Activated T-helper 17 cell treated with anti-CD3 and anti-CD28 coated beads, Interleukin-2, amount 50 U/mL, for 72 hours (primary cell): ENCODE measurements around the gene SEPHS1. TPM values are rescaled to one million over a fixed set of nuclear protein-coding genes. Genes with fewer than 3 reads are reported as not detected.
"Not testable (repeated sequence)": the region's sequence is repeated elsewhere in the genome, so short reads cannot be mapped to it uniquely, and the experiment has no call there.

Source experiments
- ATAC-seq: fragments of 150-1000 bp; cut with Tn5 transposase; replicated peaks from 2 replicates; pipeline ENCODE4 v1.10.0; 2021; ENCODE audit warnings: mild to moderate bottlenecking, moderate library complexity
- H3K27ac Mint-ChIP-seq: one replicate; pipeline ENCODE4 v1.8.0; 2022; ENCODE audit warnings: mixed read lengths
- H3K27me3 Mint-ChIP-seq: one replicate; pipeline ENCODE4 v1.8.0; 2022; ENCODE audit warnings: mixed read lengths
- H3K36me3 Mint-ChIP-seq: one replicate; pipeline ENCODE4 v1.8.0; 2022; ENCODE audit warnings: low read depth, mild to moderate bottlenecking, mixed read lengths
- H3K4me1 Mint-ChIP-seq: one replicate; pipeline ENCODE4 v1.8.0; 2022; ENCODE audit warnings: mixed read lengths
- H3K4me3 Mint-ChIP-seq: one replicate; pipeline ENCODE4 v1.8.0; 2022; ENCODE audit warnings: mild to moderate bottlenecking, mixed read lengths
- H3K9me3 Mint-ChIP-seq: one replicate; pipeline ENCODE4 v1.8.0; 2022; ENCODE audit warnings: mixed read lengths
- total RNA-seq, 2 donors: library from RNA; stranded (reverse); gene quantifications; one replicate each; pipeline ENCODE4 v1.2.3, GENCODE V29; 2022

The SEPHS1 gene
- total RNA-seq, 2 donors from 2014 or later = 40.4 to 73.7 TPM

- H3K27ac Mint-ChIP-seq = peak overlapping the region; percentile 86
- H3K4me3 Mint-ChIP-seq = peak overlapping the region; percentile 85
- H3K4me1 Mint-ChIP-seq = peaks cover 23% of the 10 kb centered on the region
- ATAC-seq = peak; percentile 23
- H3K36me3 Mint-ChIP-seq = peaks cover 19% of the 10 kb centered on the region
- no peaks in the 10 kb centered on the region for H3K9me3 Mint-ChIP-seq
- no peaks in the 10 kb centered on the region for H3K27me3 Mint-ChIP-seq
Measured at GRCh38 chr10:13347043-13347499, 1.0 kb downstream of the SEPHS1 start.

DNA sequence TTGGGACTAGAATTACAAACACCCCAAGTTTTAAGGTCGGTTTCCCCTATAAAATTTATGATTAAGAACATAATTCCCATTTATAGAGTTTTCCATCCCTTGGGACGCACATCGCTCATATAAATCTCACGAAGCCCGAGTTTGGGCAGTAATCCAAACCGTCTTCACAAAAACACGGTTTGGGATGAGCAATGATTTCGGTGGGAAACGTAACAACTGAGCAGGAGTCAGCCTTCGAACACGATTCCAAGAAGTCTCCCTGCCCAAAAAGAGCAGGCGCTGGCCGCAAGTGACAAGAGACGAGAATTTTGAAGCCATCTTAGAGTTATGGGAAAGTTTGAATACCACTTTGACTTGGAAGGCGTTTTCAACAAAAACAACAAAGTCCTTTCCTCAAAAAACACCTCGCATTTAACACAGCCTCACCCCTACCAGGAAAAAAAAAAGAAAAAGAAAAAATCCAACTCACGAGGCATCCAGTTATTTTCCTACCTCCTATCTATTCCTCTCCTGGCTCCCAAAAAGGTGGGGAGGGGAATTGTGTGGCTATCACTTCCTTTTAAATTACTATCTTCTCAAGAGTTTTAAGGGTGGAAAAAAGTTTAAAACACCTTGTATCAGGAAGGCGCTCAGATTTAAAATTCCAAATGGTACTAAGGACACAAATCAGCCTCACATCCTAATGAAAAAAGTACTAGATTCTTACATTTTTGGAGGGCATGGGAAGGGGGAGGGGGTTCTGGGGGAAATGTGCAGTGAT, 1.6 kb downstream of the SEPHS1 start:
- H3K4me1 Mint-ChIP-seq = peaks cover 17% of the 10 kb centered on the region
- peak overlapping the region; percentile 85 for H3K4me3 Mint-ChIP-seq
- ATAC-seq = no peak
- H3K36me3 Mint-ChIP-seq = peaks cover 25% of the 10 kb centered on the region
- peak overlapping the region; percentile 86 for H3K27ac Mint-ChIP-seq
- H3K9me3 Mint-ChIP-seq = no peaks in the 10 kb centered on the region
- H3K27me3 Mint-ChIP-seq = no peaks in the 10 kb centered on the region

DNA sequence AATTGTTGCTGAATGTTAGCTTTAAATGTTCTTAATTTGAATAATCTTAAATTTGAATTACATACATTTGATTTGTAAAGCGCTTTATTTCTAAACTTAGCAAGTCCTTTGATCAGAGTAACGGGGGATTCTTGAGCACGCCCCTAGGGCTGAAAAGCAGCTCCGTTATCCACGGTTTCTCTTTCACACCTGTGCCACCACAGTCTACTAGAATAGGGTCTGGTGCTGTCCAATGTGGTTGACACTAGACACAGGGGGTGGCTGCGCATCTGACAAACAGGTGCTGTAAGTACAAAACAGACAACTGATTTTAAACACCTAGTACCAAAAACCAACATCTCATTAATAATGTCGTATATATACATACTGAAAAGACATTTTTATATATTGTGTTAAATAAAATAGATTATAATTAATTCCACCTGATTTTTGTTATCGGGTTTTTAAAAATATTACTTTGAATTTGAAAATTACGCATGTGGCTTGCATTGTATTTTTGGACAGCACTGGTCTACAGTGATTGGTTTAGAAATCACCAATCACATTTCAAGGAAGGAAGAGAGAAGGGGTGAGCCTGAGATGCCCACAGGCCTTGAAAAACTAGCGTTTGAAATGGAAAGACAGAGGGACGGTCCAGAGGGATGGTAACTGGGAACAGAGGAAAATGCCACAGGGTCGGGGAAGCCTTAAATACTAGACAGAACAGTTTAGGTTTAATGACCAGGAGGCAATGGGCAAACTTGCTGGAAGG, 7.3 kb downstream of the SEPHS1 start:
- Mint-ChIP-seq H3K9me3 (no peaks in the 10 kb centered on the region), H3K27ac (no peak overlapping the region), H3K36me3 (peaks cover 69% of the 10 kb centered on the region), H3K4me1 (peaks cover 4% of the 10 kb centered on the region), H3K27me3 (no peaks in the 10 kb centered on the region), H3K4me3 (peak overlapping the region; percentile 44)
- peak; percentile 46 for ATAC-seq

- no peaks in the 10 kb centered on the region for H3K27me3 Mint-ChIP-seq
- ATAC-seq = peak; percentile 19
- peak overlapping the region; percentile 44 for H3K4me3 Mint-ChIP-seq
- no peaks in the 10 kb centered on the region for H3K9me3 Mint-ChIP-seq
- peaks cover 4% of the 10 kb centered on the region for H3K4me1 Mint-ChIP-seq
- H3K27ac Mint-ChIP-seq = no peak overlapping the region
- peaks cover 72% of the 10 kb centered on the region for H3K36me3 Mint-ChIP-seq
Measured at GRCh38 chr10:13340068-13340467, 8.0 kb downstream of the SEPHS1 start.

DNA sequence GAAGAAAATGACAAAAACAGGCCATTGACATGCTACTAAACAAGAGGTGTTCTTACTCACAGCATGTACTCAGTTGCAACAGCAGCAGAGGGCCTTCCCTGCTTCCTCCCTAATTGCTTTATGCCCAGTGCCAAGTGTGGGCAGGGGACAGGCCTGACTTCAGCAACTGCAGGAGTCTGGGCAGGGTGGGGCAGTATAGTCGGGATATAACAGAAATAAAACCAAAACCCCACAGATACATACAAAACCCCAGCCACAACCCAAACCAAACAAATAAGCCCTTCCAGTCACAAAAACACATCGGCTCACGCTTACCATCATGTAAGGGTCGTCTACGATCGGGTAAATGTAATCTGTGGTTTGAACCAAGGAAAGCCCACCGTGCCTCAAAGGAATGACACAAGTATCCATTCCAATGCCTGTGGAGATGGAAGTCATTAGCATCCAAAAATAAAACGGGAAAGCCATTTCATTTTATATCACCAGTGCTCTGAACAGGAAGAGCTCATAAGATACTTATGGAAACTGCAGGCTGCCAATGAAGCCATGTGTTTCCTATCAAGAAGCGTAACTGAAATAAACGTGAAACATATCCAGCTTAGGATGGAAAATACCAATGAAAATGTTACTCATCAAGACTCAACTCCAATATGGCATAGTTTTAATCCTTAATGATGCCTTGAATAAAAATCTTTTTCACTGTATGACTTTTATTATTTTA, 9.5 kb downstream of the SEPHS1 start:
- H3K27ac Mint-ChIP-seq = no peak overlapping the region
- peaks cover 68% of the 10 kb centered on the region for H3K36me3 Mint-ChIP-seq
- H3K4me1 Mint-ChIP-seq = no peaks in the 10 kb centered on the region

GRCh38 chr10:13337827-13338196, 10.3 kb downstream of the SEPHS1 start:
- Mint-ChIP-seq H3K27me3 (no peaks in the 10 kb centered on the region), H3K27ac (no peak overlapping the region), H3K36me3 (peaks cover 68% of the 10 kb centered on the region), H3K4me1 (no peaks in the 10 kb centered on the region), H3K4me3 (no peak overlapping the region), H3K9me3 (no peaks in the 10 kb centered on the region)
- no peak for ATAC-seq

More for the DNA sequence above, 9.5 kb downstream of the SEPHS1 start:
- Mint-ChIP-seq H3K9me3 (no peaks in the 10 kb centered on the region), H3K4me3 (no peak overlapping the region), H3K27me3 (no peaks in the 10 kb centered on the region)
- no peak for ATAC-seq

DNA sequence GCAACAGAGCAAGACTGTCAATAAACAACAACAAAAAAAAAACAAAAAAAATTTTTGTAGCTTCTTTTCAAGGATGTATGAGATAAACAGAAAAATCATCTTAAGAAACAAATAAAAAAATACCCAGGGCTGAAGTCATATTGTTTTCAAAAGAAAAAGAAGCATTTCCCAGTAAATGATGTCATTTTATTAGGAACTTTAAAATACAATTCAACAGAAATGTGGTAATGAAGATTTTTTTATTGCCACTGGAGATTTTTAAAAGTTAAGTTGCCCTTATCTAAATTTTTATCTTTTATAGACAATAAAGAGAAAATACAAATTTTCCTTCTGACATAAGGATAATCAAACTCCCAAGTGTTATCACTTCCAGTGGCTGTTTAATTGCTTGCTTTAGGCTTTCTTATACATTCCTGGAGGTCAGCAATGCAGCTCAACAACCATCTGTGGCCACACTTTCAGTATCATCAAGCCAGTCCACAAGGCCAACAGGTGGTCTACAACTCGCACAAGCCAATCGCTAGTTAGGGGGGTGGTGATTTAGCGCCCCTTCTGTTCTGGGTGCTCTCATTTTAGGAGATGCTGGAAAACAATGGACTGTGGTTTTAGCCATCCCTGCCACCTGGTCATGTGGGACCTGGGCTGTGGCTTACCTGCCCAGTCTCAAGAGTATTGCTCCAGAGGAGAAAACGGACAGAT, 10.8 kb downstream of the SEPHS1 start:
- no peaks in the 10 kb centered on the region for H3K27me3 Mint-ChIP-seq
- no peak overlapping the region for H3K4me3 Mint-ChIP-seq
- H3K36me3 Mint-ChIP-seq = peaks cover 70% of the 10 kb centered on the region
- ATAC-seq = no peak
- H3K4me1 Mint-ChIP-seq = no peaks in the 10 kb centered on the region
- no peak overlapping the region for H3K27ac Mint-ChIP-seq
- H3K9me3 Mint-ChIP-seq = no peaks in the 10 kb centered on the region

GRCh38 chr10:13335881-13336280, 12.2 kb downstream of the SEPHS1 start:
- no peaks in the 10 kb centered on the region for H3K9me3 Mint-ChIP-seq
- no peak for ATAC-seq
- H3K27ac Mint-ChIP-seq = no peak overlapping the region
- H3K36me3 Mint-ChIP-seq = peaks cover 77% of the 10 kb centered on the region
- no peaks in the 10 kb centered on the region for H3K4me1 Mint-ChIP-seq
- H3K4me3 Mint-ChIP-seq = no peak overlapping the region
- no peaks in the 10 kb centered on the region for H3K27me3 Mint-ChIP-seq

DNA sequence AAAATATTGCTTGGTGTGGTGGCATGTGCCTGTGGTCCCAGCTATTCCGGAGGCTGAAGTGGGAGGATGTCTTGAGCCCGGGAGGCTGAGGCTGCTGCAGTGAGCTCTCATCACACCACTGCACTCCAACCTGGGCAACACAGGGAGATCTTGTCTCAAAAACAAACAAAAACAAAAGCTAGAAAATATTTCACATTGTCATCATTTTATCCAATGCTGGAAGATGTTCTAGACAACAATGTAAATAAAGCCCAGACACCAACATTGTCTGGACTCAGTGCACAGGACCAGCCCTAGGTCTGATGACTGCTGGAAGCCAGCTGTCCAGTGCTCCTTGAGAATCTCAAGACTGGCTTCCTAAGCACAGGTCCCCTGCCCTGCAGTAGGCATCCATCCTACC, 13.5 kb downstream of the SEPHS1 start:
- H3K4me3 Mint-ChIP-seq = no peak overlapping the region
- no peaks in the 10 kb centered on the region for H3K4me1 Mint-ChIP-seq
- H3K36me3 Mint-ChIP-seq = peaks cover 82% of the 10 kb centered on the region
- H3K27me3 Mint-ChIP-seq = no peaks in the 10 kb centered on the region
- no peak for ATAC-seq
- H3K9me3 Mint-ChIP-seq = no peaks in the 10 kb centered on the region
- no peak overlapping the region for H3K27ac Mint-ChIP-seq

GRCh38 chr10:13331646-13332045, 16.4 kb downstream of the SEPHS1 start:
- H3K36me3 Mint-ChIP-seq = peaks cover 85% of the 10 kb centered on the region

DNA sequence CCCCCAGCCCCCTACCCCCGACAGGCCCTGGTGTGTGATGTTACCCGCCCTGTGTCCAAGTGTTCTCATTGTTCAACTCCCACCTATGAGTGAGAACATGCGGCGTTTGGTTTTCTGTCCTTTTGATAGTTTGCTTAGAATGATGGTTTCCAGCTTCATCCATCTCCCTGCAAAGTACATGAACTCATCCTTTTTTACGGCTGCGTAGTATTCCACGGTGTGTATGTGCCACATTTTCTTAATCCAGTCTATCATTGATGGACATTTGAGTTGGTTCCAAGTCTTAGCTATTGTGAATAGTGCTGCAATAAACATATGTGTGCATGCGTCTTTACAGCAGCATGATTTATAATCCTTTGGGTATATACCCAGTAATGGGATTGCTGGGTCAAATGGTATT, 17.1 kb downstream of the SEPHS1 start:
- not testable (repeated sequence) for H3K4me1 Mint-ChIP-seq, ATAC-seq, H3K4me3 Mint-ChIP-seq, H3K27me3 Mint-ChIP-seq, H3K27ac Mint-ChIP-seq, H3K9me3 Mint-ChIP-seq
- peaks cover 85% of the 10 kb centered on the region for H3K36me3 Mint-ChIP-seq

More at GRCh38 chr10:13331646-13332045, 16.4 kb downstream of the SEPHS1 start:
- no peak for ATAC-seq
- no peaks in the 10 kb centered on the region for H3K9me3 Mint-ChIP-seq
- H3K27ac Mint-ChIP-seq = no peak overlapping the region
- H3K27me3 Mint-ChIP-seq = no peaks in the 10 kb centered on the region
- no peaks in the 10 kb centered on the region for H3K4me1 Mint-ChIP-seq
- no peak overlapping the region for H3K4me3 Mint-ChIP-seq

DNA sequence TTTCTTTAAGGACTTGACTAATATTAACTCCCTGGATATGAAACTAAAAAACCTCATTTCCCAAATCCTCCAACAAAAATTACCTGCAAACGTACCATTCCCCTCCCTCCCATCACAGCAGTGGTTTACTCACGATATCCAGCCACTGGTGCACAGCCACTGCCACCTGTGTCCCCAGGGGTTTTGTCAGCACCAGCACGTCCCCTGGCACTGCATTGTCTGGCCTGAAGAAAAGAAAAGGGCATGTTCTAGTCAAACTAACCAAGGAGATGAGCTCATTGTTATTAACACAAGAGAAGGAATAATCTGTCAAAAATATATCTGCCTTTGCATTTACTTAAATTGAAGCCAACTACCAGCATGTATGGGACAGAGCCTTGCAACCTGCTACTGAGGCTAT, 18.5 kb downstream of the SEPHS1 start:
- no peak for ATAC-seq
- H3K9me3 Mint-ChIP-seq = no peaks in the 10 kb centered on the region
- H3K4me1 Mint-ChIP-seq = no peaks in the 10 kb centered on the region
- no peaks in the 10 kb centered on the region for H3K27me3 Mint-ChIP-seq
- no peak overlapping the region for H3K27ac Mint-ChIP-seq
- H3K4me3 Mint-ChIP-seq = no peak overlapping the region
- H3K36me3 Mint-ChIP-seq = peaks cover 94% of the 10 kb centered on the region

DNA sequence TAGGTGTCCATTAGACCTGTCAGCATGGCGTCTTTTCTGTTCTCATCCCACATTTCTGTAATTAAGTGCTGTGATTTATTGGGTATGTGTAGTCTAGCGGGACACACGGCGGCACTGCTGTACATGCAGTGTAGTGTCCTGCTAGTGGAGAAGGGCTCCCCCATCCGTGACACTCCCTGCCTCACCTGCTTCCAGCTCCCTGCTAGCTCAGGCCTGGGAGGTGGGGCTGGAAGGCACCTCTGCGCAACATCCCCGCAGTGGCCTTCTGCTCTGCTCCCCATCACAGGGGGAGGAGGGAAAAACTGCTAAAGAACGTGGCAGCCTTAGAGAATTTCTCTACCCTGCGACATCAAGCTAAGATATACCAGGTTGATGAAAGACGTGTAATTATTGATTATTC, 19.5 kb downstream of the SEPHS1 start:
- Mint-ChIP-seq H3K36me3 (peaks cover 100% of the 10 kb centered on the region), H3K9me3 (no peaks in the 10 kb centered on the region), H3K4me1 (no peaks in the 10 kb centered on the region), H3K27ac (no peak overlapping the region), H3K4me3 (no peak overlapping the region), H3K27me3 (no peaks in the 10 kb centered on the region)
- no peak for ATAC-seq

GRCh38 chr10:13328126-13328525, 20.0 kb downstream of the SEPHS1 start:
- no peak overlapping the region for H3K4me3 Mint-ChIP-seq
- H3K36me3 Mint-ChIP-seq = peaks cover 100% of the 10 kb centered on the region
- no peak overlapping the region for H3K27ac Mint-ChIP-seq
- H3K9me3 Mint-ChIP-seq = no peaks in the 10 kb centered on the region
- ATAC-seq = no peak
- H3K4me1 Mint-ChIP-seq = no peaks in the 10 kb centered on the region
- H3K27me3 Mint-ChIP-seq = no peaks in the 10 kb centered on the region
